ENCODE results near the gene CYB561D2. TPM values are rescaled to one million over a fixed set of nuclear protein-coding genes. Genes with fewer than 3 reads are reported as not detected.

The CYB561D2 gene
- total RNA-seq, 1 donor from 2014 or later, result 42.7 TPM

DNA sequence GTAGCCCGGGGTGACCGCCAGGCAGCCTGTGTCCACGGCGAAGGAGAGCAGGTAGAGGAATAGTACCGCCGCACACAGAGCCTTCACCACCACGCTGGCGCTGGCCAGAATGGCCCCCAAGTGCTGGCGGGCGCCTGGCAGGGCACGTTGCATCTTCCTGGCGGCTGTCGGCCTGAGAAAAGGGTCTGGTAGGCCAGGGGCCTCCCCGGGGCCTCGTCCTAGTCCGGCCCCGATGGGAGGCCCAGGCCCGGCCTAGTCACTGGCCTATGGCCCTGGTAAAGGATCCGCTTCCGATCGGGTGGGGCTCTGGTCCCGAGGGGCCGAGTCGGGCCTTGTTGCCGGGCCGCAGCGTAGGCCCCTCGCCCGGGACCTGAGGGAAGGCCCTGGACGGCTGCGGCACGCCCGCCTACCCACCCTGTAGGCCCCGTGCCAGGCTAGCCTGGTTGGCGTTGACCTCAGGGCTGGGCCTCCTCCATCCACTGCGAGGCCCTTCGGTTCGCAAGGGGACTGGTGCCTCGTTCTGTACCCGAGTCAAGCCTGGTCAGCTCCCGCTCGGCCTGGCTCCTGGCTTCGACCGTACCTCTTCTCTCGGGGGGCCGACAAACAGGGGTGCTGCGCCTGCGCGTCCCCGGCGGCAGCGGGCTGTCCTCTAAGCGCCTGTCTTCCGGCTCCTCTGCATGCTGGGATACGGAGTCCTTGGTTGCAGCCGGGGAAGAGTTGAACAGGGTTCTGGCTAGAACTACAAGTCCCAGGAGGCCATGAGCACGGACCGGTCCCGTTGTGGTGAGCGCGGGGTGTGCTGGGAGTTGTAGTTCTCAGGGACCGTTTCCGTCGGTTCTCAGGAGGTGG is 8.5 kb downstream of the CYB561D2 start, which contains the start of gene TMEM115:
Gene TMEM115 (minus strand): TSS at position 611 of the 849 bp plus-strand sequence. CDS start 458 bp downstream, at position 153.
- intact Hi-C loops (cut with micrococcal nuclease), result loop anchor here (1.0 to 2.0 kb wide), 2 partner anchors 8 to 22 kb away; no protein-coding TSS in a partner anchor

DNA sequence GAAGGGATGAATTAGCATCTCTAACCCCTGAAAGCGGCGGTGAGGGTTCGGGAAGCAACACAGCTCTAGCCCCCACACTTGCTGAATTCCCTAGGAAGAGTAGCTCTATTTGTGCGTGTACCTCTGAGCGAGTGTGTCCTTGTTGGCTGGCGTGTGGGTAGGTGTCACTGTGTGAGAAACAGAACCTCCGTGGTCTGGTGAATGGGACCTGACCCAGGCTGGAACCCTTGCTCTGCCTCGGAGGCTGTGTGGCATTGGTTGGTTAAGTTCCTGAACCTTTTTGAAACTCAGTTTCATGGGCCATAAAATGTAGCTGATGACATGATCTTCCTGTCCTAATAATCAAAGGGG is 9.1 kb downstream of the CYB561D2 start:
- intact Hi-C loops (cut with micrococcal nuclease), result loop anchor here (1.0 to 2.0 kb wide), 2 partner anchors 8 to 23 kb away; no protein-coding TSS in a partner anchor

DNA sequence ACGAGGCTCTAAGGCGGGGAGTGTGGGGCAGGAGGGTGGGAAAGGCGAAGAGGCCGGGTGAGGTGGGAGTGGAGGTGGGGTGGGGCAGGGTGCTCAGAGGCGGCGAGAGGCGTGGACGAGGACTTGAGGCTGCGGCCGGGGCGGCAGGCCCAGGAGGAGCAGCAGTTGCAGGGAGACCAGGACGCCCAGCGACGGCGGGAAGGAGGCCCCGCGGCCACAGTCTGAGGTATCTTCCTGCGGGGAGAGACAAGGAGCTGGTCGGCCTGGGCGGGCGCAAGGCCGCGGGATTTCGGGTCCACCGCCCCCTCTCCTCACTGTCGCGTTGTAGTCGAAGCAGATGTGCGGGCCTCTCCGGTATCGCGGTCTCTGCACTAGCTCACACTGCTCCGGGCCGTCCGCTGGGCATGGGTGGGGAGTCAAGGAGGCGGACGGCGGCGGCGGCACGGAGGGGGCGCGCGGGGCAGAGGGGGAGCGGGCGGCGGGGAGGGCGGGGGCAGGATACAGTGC is 14.0 kb downstream of the CYB561D2 start:
- intact Hi-C loops (cut with micrococcal nuclease), result loop anchor here (2.0 kb wide), 1 partner anchor 14 kb away; the partner anchor contains the start of genes CYB561D2 and NPRL2

DNA sequence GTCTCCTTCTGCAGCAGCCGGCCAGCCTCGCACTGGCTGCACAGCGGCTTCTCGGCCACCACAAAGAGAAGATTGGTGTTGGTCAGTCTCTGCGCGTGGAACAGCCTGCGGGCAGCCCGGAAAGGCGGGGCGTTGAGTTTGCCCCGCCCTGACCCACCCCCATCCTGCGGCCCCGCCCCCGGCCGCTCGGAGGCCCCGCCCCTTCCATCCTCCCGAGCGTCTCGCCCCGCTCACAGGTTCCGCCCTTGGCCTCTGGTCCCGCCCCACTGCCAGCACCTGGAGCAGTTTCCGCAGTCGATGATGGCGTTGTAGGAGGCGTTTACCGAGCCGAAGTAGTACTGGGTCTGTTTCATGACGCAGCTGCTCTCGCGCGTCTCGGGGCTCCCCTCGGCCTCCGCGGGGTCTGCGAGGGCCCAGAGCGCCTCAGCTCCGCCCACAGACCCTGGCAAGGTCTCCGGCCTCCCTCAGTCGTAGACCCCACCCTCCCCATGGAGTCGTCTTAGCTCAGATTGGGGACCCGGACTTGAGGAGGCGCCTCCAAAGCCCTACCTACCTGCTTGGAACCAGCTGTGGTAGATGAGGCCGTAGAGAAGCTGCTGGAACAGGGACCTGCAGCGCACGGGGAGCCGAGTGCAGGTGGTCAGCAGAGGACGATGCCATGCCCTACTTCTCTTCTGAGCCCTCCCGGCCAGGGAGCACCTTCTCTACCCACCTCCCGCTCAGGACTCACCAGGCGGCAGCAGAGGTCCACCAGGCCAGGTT is 14.6 kb downstream of the CYB561D2 start:
- intact Hi-C loops (cut with micrococcal nuclease), result loop anchor here (2.0 kb wide), 1 partner anchor 14 kb away; the partner anchor contains the start of genes CYB561D2 and NPRL2

DNA sequence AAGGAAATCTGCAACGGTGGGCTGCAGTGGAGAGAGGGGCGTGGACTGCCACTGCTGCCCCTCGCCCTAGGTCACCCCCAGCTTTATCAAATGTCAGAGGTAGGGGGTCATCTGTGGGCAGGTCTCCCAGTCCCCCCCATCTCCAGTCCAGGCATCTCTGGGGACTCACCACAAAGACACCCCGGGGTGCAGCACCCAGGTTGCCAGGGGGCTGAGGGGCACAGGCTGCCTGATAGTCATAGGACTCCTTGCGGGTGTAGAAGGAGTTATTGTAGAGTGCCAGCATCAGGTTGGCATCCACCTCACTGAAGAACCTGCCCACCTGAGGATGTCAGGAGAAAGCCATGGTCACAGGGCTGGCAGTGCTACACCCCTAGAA is 15.2 kb downstream of the CYB561D2 start:
- intact Hi-C loops (cut with micrococcal nuclease), result loop anchor here (2.0 kb wide), 1 partner anchor 15 kb away; the partner anchor contains the start of genes CYB561D2 and NPRL2

DNA sequence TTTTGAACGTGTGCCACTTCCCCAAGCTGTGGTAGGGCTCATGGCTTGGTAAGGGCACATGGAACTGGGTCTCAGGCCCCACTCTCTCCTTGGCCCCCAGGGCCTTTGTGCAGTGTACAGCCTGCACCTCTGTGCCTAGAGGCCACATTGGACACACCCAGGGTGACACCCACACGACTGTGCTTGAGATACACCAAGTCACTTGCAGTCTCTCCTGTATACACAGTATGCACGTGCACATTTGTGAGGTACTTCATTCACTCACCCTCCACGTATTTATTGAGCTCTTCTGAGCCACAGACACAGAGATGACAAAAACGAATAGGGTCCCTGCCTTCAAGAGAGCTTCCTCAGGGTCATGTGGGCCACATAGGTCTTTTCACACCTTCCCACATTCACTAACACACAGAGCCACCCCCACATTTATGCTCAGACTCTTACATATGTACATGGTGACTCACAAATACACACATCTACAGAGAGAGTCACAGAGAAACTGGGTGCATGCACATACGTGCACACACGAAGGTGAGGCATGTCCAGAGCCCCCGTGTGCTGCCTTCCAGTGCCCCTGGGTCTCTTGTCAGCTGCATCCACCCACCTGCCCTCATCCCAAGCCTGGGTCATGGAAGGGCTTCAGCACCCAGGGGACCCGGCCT is 18.5 kb downstream of the CYB561D2 start:
- intact Hi-C loops (cut with micrococcal nuclease), result no loop called here

- intact Hi-C loops (cut with micrococcal nuclease), result no loop called here
Observed at GRCh38 chr3:50370594-50370993, 19.9 kb downstream of the CYB561D2 start.

- intact Hi-C loops (cut with micrococcal nuclease), result no loop called here
Observed at GRCh38 chr3:50371133-50371685, 20.5 kb downstream of the CYB561D2 start.

DNA sequence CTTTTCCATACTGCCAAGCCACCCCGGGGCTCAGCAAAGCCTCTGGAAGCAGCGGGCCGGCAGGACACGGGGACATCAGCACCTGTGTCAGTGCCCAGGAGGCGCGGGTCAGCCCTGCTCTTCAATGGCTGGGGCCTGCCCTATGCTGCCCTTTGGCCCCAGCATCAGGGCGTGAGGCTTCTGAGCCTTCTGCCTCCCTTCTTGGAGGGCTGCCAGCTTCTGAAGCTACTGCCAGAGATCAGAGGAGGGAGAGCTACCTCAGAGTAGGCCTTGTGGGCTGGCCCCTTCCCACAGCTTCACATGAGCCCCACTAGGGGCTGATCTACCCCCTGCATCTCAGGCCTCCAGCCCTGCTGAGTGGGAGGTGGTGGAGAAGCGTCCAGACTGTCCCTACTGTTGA is 21.7 kb downstream of the CYB561D2 start:
- intact Hi-C loops (cut with micrococcal nuclease), result no loop called here

GRCh38 chr3:50373146-50374051 is 22.7 kb downstream of the CYB561D2 start:
- intact Hi-C loops (cut with micrococcal nuclease), result no loop called here

DNA sequence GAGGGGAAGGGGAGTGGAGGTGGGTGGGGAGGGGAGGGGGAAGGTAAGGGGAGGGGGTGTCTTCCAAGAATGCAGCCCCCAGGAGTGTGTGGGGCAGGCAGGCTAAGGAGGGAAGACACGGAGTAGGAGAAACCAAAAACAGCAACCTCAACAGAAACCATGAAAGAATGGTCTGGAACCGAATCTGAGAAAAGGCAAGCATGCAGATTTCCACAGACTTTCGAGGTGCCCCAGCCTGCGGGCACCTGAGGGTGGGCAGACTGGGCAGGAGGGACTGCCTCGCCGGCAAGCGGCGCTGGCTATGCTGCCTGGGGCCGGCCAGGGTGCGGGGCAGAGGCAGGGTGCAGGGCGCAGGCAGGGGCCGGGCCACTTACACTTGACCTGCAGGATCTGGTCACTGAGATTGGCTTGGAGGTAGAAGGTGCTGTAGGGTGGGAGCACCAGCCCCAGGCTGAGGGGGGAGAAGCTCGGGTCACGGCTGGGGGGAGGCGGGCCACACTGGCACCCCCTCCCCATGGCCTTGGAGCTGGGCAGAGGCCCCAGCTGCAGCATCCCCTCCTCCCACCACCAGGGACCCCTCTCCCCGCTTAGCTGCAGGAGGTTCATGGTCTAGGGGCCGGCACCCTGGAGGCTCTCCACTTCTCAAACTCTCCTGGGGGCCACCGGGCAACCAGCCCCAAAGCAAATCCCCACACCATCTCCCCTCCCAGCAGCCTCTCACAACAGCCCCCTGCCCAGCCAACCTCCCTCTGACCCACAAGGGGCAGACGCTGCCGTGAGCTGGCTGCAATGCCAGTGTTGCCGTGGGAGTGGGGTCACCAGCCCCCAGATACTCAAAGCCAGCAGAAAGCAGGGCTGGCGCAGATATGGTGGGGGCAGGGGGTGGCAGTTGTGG is 23.9 kb downstream of the CYB561D2 start:
- intact Hi-C loops (cut with micrococcal nuclease), result no loop called here

DNA sequence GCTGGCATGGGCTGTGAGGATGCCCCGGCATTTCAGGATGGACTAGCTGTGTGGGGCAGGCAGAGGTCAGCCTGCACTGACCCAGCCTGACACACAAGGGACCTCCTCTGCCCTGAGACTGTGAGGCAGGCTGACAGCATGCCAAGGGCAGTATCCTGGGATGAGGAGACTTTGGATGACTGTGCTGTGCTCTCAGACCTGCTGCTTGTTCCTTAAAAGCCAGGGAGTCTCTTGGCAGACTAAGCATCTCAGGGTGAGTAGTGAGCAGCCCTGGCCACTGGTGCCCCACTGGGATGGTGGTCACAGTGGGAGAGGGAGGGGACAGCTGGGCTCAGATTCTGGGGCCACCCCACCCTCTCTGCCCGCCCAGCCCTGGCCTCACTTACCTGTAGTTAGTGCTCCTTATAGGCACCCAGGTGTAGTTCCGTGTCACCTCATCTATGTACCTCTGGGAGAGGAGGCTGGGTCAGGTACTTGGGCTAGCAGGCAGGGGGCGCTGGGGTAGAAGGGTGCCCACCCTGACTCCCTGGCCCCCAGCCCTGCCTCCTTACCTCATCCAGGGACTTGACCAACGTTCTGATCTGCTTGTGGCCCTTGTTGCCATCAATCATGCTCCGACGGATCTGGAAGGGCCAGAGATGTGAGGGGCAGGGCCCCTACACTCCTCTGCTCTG is 24.7 kb downstream of the CYB561D2 start:
- intact Hi-C loops (cut with micrococcal nuclease), result no loop called here

DNA sequence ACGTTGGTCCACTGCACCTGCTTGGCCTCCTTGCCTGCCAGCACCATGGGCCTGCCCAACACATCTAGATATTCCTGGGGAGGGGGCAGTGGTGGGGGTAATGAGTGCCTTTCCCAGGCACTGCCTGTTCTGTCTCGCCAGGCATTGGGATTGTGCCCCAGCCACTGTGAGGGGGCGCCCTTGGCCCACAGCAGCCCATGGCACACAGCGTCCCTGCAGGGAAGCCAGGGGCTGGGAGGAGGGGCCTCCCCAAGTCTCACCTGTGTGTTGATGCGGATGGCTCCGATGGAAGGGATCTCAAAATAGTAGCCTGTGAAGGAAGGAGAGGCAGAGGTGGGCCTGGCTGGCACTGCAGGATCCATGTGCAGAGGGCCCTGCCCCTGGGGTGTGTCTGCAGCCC is 27.4 kb downstream of the CYB561D2 start:
- intact Hi-C loops (cut with micrococcal nuclease), result no loop called here

DNA sequence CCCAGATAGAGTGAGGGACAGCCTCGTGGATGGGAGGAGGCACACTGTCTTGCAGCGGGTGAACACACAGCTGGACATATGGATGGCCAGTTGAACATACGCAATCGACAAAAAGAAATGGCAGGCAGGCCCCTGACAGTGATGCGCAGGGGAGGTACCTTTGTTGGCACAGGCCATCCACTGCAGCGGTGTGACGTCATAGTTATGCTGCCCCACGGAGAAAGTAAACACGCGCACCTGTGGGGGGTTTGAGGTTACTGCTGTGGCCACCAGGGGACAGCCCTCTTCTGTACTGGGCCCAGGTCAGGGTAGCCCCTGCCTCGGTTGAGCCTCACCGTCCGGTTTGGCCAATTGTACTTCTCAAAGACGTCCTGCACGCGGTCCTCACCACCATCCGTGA is 28.1 kb downstream of the CYB561D2 start:
- intact Hi-C loops (cut with micrococcal nuclease), result no loop called here

- intact Hi-C loops (cut with micrococcal nuclease), result no loop called here
Observed at GRCh38 chr3:50380405-50381085, 29.9 kb downstream of the CYB561D2 start.

DNA sequence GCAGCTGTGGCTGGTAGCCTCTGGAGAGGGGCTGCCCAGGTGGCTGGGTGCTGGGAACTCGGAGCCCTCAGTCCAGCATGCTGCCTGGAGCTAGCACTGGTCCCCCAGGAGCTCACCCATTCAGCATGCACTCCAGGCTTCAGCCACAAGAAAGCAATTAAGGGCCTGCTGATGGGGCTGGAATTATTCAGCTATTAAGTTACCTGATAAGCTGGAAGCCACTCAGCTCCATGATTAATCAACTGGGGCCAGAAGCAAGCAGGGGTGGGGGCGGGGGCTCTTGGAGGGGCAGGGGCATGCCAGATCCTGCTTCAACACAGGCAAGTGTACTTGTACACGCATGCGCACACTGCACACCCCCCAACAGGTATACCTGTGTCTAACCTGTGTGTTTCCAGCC is 30.7 kb downstream of the CYB561D2 start:
- intact Hi-C loops (cut with micrococcal nuclease), result no loop called here

- intact Hi-C loops (cut with micrococcal nuclease), result no loop called here
Observed at GRCh38 chr3:50382722-50383121, 32.1 kb downstream of the CYB561D2 start.

DNA sequence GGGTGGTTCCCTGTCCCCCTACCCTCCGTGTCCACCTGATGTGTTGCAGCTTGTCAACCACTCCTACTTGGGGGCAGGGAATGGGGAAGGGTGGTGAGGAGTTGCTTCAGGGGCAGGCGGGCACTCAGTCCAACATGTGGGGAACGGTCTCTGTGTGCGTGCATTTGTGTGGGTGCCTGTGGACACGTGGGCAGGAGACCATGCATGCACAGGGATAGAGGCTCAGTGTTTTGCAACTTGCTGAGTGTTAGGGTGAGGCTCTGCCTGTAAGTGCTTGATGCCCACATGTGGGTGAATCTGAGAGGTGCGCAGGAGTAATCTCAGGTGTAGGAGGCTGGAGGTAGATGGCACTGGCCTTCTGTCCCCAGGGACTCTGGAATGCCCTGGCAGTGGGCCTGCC is 33.1 kb downstream of the CYB561D2 start:
- intact Hi-C loops (cut with micrococcal nuclease), result no loop called here

All from T-helper 2 cell treated with Interferon-gamma antibody and Interleukin-4, amounts not matched to agents 100 ng/mL and 5 ng/mL, for 36 hours (primary cell).